Measurements from ENCODE around the gene ZNF618. TPM values are rescaled to one million over a fixed set of nuclear protein-coding genes. Genes with fewer than 3 reads are reported as not detected.

ZNF618 gene
- total RNA-seq, 2 experiments from 2014 or later: not detected

GRCh38 chr9:113935677-113936380, 59.7 kb downstream of the ZNF618 start:
- Histone ChIP-seq H4K20me1 (ENCODE audit: insufficient read depth, low read length) (no peaks in the 10 kb centered on the region), H3K36me3 (ENCODE audit: insufficient read depth, low read length) (no peaks in the 10 kb centered on the region), H3K4me3 (ENCODE audit: low read depth, low read length, poor library complexity, severe bottlenecking) (no peak overlapping the region), H3K4me1 (ENCODE audit: insufficient read depth, low read length, poor library complexity, severe bottlenecking) (no peaks in the 10 kb centered on the region), H3K9me2 (ENCODE audit: insufficient read depth, low read length) (no peaks in the 10 kb centered on the region), H3K4me2 (ENCODE audit: low read length) (no peak overlapping the region), H3K9me3 (ENCODE audit: low read length) (no peaks in the 10 kb centered on the region), H3K27ac (ENCODE audit: low read depth, low read length, poor library complexity, severe bottlenecking) (no peak overlapping the region), H2AFZ (ENCODE audit: low read length) (no peak overlapping the region), H3K79me2 (ENCODE audit: insufficient read depth, low read depth, low read length) (no peaks in the 10 kb centered on the region)
- intact Hi-C loops (cut with micrococcal nuclease; ENCODE audit: unreplicated experiment): no loop called here
- ChIA-PET CTCF (ENCODE audit: unreplicated experiment) (no interaction called here), POLR2A (no interaction called here)
- no peak for DNase-seq (ENCODE audit: low spot score)
- TF ChIP-seq CTCF (conservative IDR thresholded peaks at IDR 0.05; ENCODE audit: low read length) (no peak), EZH2phosphoT487 (IDR thresholded peaks at IDR 0.05; ENCODE audit: borderline replicate concordance, low read depth, low read length) (no peak)
- no TSS peak for BruUV-seq (replicated peaks)

- Histone ChIP-seq H3K27ac (ENCODE audit: low read depth, low read length, poor library complexity, severe bottlenecking) (no peak overlapping the region), H3K79me2 (ENCODE audit: insufficient read depth, low read depth, low read length) (no peaks in the 10 kb centered on the region), H4K20me1 (ENCODE audit: insufficient read depth, low read length) (no peaks in the 10 kb centered on the region), H3K9me2 (ENCODE audit: insufficient read depth, low read length) (no peaks in the 10 kb centered on the region), H3K4me2 (ENCODE audit: low read length) (no peak overlapping the region), H3K4me3 (ENCODE audit: low read depth, low read length, poor library complexity, severe bottlenecking) (no peak overlapping the region), H3K9me3 (ENCODE audit: low read length) (no peaks in the 10 kb centered on the region), H3K36me3 (ENCODE audit: insufficient read depth, low read length) (no peaks in the 10 kb centered on the region), H3K4me1 (ENCODE audit: insufficient read depth, low read length, poor library complexity, severe bottlenecking) (no peaks in the 10 kb centered on the region), H2AFZ (ENCODE audit: low read length) (no peak overlapping the region)
- no peak for DNase-seq (ENCODE audit: low spot score)
- CTCF ChIA-PET (ENCODE audit: unreplicated experiment): no interaction called here
- POLR2A ChIA-PET: no interaction called here
- BruUV-seq (replicated peaks): no TSS peak
- intact Hi-C loops (cut with micrococcal nuclease; ENCODE audit: unreplicated experiment): no loop called here
- no peak for TF ChIP-seq EZH2phosphoT487 (IDR thresholded peaks at IDR 0.05; ENCODE audit: borderline replicate concordance, low read depth, low read length)
- no peak for TF ChIP-seq CTCF (conservative IDR thresholded peaks at IDR 0.05; ENCODE audit: low read length)
These were observed 64.0 kb downstream of the ZNF618 start for GRCh38 chr9:113940077-113940476.

GRCh38 chr9:113941056-113941455, 64.9 kb downstream of the ZNF618 start:
- Histone ChIP-seq H3K79me2 (ENCODE audit: insufficient read depth, low read depth, low read length) (no peaks in the 10 kb centered on the region), H3K9me2 (ENCODE audit: insufficient read depth, low read length) (no peaks in the 10 kb centered on the region), H3K4me2 (ENCODE audit: low read length) (no peak overlapping the region), H3K27ac (ENCODE audit: low read depth, low read length, poor library complexity, severe bottlenecking) (no peak overlapping the region), H2AFZ (ENCODE audit: low read length) (no peak overlapping the region), H3K4me1 (ENCODE audit: insufficient read depth, low read length, poor library complexity, severe bottlenecking) (no peaks in the 10 kb centered on the region), H4K20me1 (ENCODE audit: insufficient read depth, low read length) (no peaks in the 10 kb centered on the region), H3K9me3 (ENCODE audit: low read length) (no peaks in the 10 kb centered on the region), H3K4me3 (ENCODE audit: low read depth, low read length, poor library complexity, severe bottlenecking) (no peak overlapping the region), H3K36me3 (ENCODE audit: insufficient read depth, low read length) (no peaks in the 10 kb centered on the region)
- intact Hi-C loops (cut with micrococcal nuclease; ENCODE audit: unreplicated experiment): no loop called here
- POLR2A ChIA-PET: interaction anchor here (1.2 kb wide), 1 partner anchor 24 kb away, joined by 3 read pairs; no protein-coding TSS in a partner anchor
- BruUV-seq (replicated peaks): no TSS peak
- no peak for DNase-seq (ENCODE audit: low spot score)
- no peak for TF ChIP-seq CTCF (conservative IDR thresholded peaks at IDR 0.05; ENCODE audit: low read length)
- TF ChIP-seq EZH2phosphoT487 (IDR thresholded peaks at IDR 0.05; ENCODE audit: borderline replicate concordance, low read depth, low read length): no peak
- CTCF ChIA-PET (ENCODE audit: unreplicated experiment): no interaction called here
